Activated B cell treated with CpG ODN at 0.5 μM for 24 hours (primary cell): ENCODE results near the gene PTTG1IP. TPM values are rescaled to one million over a fixed set of nuclear protein-coding genes. Genes with fewer than 3 reads are reported as not detected.
"Not testable (repeated sequence)": the region's sequence is repeated elsewhere in the genome, so short reads cannot be mapped to it uniquely, and the experiment has no call there.

Experiments used
- ATAC-seq: fragments of 200-7000 bp; cut with Tn5 transposase; one replicate; pipeline ENCODE4 v1.10.0; 2021; ENCODE audit warnings: low read depth, mild to moderate bottlenecking, moderate library complexity
- CTCF ChIA-PET: fragments of 350-600 bp; sonication (Branson Sonifier 250); formaldehyde crosslinking; loops from one replicate; lab custom pipeline; 2021; ENCODE audit warnings: antibody characterized with exemption; lab: Charles Lee
- POLR2A ChIA-PET: fragments of 350-600 bp; sonication (Branson Sonifier 250); formaldehyde crosslinking; loops from one replicate; lab custom pipeline; 2021; ENCODE audit warnings: antibody characterized with exemption; lab: Charles Lee
- DNase-seq: peaks from one replicate; pipeline ENCODE4 v3.0.0; 2022
- H3K27ac Mint-ChIP-seq: one replicate; pipeline ENCODE4 v1.8.0; 2020; ENCODE audit warnings: mixed read lengths
- H3K27me3 Mint-ChIP-seq: one replicate; pipeline ENCODE4 v1.8.0; 2021; ENCODE audit warnings: mixed read lengths
- H3K36me3 Mint-ChIP-seq: one replicate; pipeline ENCODE4 v1.8.0; 2021; ENCODE audit warnings: low read depth, mixed read lengths
- H3K4me1 Mint-ChIP-seq: one replicate; pipeline ENCODE4 v1.8.0; 2021; ENCODE audit warnings: mixed read lengths
- H3K4me3 Mint-ChIP-seq: one replicate; pipeline ENCODE4 v1.8.0; 2020; ENCODE audit warnings: mild to moderate bottlenecking, mixed read lengths
- H3K9me3 Mint-ChIP-seq: one replicate; pipeline ENCODE4 v1.8.0; 2020; ENCODE audit warnings: mixed read lengths
- intact Hi-C: fragments of 100-400 bp; cut with micrococcal nuclease; formaldehyde crosslinking; loops from one replicate; pipeline ENCODE4 v1.15.1; 2024
- total RNA-seq: library from RNA; stranded (reverse); gene quantifications from 2 replicates; pipeline ENCODE4 v1.2.3, GENCODE V29; 2022
- TF ChIP-seq, protein P1 (sequence below): fragments of 200-600 bp; IDR thresholded peaks from one replicate; pipeline ENCODE4 v1.8.0; 2022; ENCODE audit warnings: antibody characterized with exemption, mild to moderate bottlenecking

Gene PTTG1IP
- total RNA-seq, 1 donor from 2014 or later, result 36.6 TPM

DNA sequence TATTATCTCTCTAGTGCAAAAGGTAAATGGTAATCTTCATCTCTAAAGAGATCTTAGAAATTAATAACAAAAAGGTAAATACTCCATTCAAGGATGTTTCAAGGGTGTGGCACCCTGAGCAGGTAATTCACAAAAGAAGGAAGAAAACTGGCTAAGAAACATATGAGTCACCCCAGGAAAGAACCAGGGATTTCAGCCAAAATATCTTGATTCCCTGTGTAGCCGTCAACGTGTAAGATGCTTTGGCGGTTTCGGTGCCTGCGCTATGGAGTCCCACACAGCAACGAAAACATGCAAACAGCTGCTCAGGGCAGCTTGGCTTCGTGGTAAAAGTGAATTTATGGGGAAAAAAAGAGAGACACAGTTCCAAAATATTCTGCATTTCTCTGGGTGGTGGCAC is 43.5 kb upstream of the PTTG1IP start:
- H3K27ac Mint-ChIP-seq, result peak overlapping the region; percentile 61
- H3K4me3 Mint-ChIP-seq, result peak overlapping the region; percentile 55
- H3K36me3 Mint-ChIP-seq, result peaks cover 19% of the 10 kb centered on the region
- no peaks in the 10 kb centered on the region for H3K9me3 Mint-ChIP-seq
- ChIA-PET CTCF (interaction anchor here (0.8 to 1.5 kb wide), 4 partner anchors 9 to 24 kb away, joined by 3 to 5 read pairs (median 4); no protein-coding TSS in a partner anchor), POLR2A (interaction anchor here (0.5 to 2.2 kb wide), 5 partner anchors 11 to 614 kb away, joined by 3 to 40 read pairs (median 7); no protein-coding TSS in a partner anchor)
- ATAC-seq (no peak), DNase-seq (no peak)
- H3K4me1 Mint-ChIP-seq, result peaks cover 86% of the 10 kb centered on the region
- TF ChIP-seq, protein P1, sequence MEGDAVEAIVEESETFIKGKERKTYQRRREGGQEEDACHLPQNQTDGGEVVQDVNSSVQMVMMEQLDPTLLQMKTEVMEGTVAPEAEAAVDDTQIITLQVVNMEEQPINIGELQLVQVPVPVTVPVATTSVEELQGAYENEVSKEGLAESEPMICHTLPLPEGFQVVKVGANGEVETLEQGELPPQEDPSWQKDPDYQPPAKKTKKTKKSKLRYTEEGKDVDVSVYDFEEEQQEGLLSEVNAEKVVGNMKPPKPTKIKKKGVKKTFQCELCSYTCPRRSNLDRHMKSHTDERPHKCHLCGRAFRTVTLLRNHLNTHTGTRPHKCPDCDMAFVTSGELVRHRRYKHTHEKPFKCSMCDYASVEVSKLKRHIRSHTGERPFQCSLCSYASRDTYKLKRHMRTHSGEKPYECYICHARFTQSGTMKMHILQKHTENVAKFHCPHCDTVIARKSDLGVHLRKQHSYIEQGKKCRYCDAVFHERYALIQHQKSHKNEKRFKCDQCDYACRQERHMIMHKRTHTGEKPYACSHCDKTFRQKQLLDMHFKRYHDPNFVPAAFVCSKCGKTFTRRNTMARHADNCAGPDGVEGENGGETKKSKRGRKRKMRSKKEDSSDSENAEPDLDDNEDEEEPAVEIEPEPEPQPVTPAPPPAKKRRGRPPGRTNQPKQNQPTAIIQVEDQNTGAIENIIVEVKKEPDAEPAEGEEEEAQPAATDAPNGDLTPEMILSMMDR, result no peak
- no peaks in the 10 kb centered on the region for H3K27me3 Mint-ChIP-seq
- intact Hi-C loops, result no loop called here

DNA sequence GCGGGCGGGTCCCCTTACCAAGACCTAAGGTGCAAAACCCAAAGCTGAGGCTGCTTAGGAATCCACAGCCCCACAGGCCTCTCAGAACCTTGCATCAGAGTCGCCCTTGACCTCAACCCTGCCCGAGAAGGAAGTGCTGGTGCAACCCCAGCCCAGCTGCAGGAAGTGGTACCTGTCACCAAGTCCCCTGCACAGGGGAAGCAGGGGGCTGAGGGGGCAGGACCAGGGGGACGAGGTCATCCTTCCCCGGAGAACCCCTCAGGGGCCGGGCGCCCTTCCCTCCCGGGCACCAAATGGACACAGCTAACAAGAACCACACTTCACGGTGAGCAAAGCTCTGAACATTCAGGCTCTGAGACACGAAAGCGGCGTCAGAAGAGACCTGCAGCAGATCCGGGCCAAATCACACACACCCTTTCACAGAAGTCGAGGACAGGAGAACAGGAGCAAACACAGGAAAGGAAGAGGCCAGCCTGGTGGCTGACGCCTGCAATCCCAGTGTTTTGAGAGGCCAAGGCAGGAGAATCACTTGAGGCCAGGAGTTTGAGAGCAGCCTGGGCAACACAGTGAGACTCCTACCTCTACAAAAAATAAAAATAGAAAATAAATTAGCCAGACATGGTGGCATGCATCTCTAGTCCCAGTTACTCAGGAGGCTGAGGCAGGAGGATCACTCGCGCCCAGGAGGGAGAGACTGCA is 40.8 kb upstream of the PTTG1IP start:
- ATAC-seq (peak; percentile 72), DNase-seq (peak; percentile 47)
- Mint-ChIP-seq H3K4me1 (peaks cover 89% of the 10 kb centered on the region), H3K27ac (peak overlapping the region; percentile 89), H3K27me3 (no peaks in the 10 kb centered on the region), H3K4me3 (peak overlapping the region; percentile 44), H3K9me3 (no peaks in the 10 kb centered on the region), H3K36me3 (peaks cover 19% of the 10 kb centered on the region)
- POLR2A ChIA-PET, result interaction anchor here (0.8 to 5.2 kb wide), 8 partner anchors 11 to 113 kb away, joined by 3 to 63 read pairs (median 6); partner anchors contain the start of genes PTTG1IP, SLX9, SUMO3 and UBE2G2
- CTCF ChIA-PET, result interaction anchor here (0.8 to 2.9 kb wide), 4 partner anchors 13 to 113 kb away, joined by 3 to 14 read pairs (median 5); partner anchors contain the start of gene UBE2G2
- intact Hi-C loops, result loop anchor here (1.0 to 2.0 kb wide), 3 partner anchors 13 to 22 kb away; no protein-coding TSS in a partner anchor
- TF ChIP-seq, protein P1, result no peak

DNA sequence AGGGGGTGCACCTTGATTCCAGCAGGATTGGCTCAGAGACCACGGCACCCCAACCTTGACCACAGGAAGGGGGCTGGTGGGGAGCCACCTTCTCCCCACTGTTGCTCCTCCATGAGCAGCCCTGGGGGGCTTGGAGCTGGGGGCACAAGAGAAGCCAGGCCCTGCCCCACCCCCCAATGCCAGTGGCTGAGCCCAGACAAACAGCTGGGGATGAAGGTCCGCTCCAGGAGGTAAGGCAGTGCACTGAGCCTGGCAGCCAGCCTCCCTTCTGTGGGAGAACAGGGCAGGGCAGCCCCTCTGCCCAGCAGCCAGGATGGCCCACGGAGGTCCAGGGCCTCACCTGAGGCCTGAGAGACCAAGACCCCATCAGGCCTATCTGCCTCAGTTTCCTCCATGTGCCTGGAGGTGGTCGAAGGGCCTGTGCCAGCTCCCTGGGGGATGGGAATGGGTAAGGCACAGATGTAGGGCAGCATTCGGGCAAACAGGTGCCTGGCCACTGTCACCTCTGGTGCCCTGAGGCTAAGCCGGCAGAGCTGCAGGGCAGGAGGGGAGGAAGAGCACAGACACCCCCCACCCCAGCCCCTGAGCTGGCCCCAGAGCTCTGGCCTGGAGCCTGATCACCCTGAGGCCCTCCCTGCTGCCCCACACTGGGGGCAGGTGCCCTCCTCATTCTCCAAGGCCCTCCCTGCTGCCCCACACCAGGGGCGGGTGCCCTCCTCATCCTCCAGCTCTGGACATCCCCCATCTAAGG is 40.1 kb upstream of the PTTG1IP start:
- Mint-ChIP-seq H3K27ac (peak overlapping the region; percentile 89), H3K4me3 (peak overlapping the region; percentile 44), H3K36me3 (peaks cover 26% of the 10 kb centered on the region), H3K27me3 (no peaks in the 10 kb centered on the region), H3K4me1 (peaks cover 92% of the 10 kb centered on the region), H3K9me3 (no peaks in the 10 kb centered on the region)
- ATAC-seq (no peak), DNase-seq (no peak)
- TF ChIP-seq, protein P1, result no peak
- intact Hi-C loops, result loop anchor here (1.0 to 2.0 kb wide), 3 partner anchors 14 to 21 kb away; no protein-coding TSS in a partner anchor
- POLR2A ChIA-PET, result interaction anchor here (1.2 to 5.2 kb wide), 7 partner anchors 12 to 112 kb away, joined by 4 to 63 read pairs (median 6); partner anchors contain the start of genes PTTG1IP, SUMO3 and UBE2G2
- CTCF ChIA-PET, result interaction anchor here (0.8 to 2.9 kb wide), 4 partner anchors 13 to 113 kb away, joined by 3 to 14 read pairs (median 5); partner anchors contain the start of gene UBE2G2

DNA sequence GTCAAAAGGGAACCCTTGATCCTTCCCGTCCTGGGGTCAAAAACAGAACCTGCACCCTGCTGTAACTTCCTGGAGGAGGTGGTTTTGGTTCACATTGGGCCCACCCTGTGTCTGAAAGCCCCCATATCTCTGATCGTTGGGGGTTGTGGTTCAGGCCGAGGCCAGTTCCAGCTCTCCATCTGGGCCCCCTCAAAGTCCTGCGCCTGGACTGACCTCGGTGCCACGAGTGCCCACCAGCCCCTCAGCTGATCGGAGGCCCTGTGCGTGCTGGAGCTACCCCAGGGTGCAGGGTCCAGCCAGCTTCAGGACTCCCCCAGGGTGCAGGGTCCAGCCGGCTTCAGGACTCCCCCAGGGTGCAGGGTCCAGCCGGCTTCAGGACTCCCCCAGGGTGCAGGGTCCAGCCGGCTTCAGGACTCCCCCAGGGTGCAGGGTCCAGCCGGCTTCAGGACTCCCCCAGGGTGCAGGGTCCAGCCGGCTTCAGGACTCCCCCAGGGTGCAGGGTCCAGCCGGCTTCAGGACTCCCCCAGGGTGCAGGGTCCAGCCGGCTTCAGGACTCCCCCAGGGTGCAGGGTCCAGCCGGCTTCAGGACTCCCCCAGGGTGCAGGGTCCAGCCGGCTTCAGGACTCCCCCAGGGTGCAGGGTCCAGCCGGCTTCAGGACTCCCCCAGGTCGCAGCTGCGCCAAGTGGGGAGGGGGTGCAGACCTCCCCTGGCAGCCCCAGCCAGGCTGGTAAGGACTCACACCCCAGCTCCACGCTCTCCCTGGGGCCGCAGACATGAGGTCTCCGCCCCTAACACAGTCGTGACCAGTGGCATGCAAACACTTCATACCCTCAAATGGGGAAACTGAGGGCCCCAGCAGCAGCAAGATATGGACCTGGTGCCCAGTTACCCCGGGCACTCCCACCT is 39.3 kb upstream of the PTTG1IP start:
- intact Hi-C loops, result loop anchor here (1.0 kb wide), 1 partner anchor 8 kb away; the partner anchor contains the start of gene ITGB2
- not testable (repeated sequence) for H3K9me3 Mint-ChIP-seq, DNase-seq, ATAC-seq, H3K27me3 Mint-ChIP-seq
- CTCF ChIA-PET, result interaction anchor here (1.3 to 2.9 kb wide), 4 partner anchors 18 to 112 kb away, joined by 5 to 14 read pairs (median 7); partner anchors contain the start of gene UBE2G2
- peak overlapping the region; percentile 74 for H3K27ac Mint-ChIP-seq
- POLR2A ChIA-PET, result interaction anchor here (1.2 to 5.2 kb wide), 5 partner anchors 8 to 111 kb away, joined by 4 to 63 read pairs (median 6); partner anchors contain the start of genes ITGB2, PTTG1IP and UBE2G2
- peaks cover 92% of the 10 kb centered on the region for H3K4me1 Mint-ChIP-seq
- peaks cover 25% of the 10 kb centered on the region for H3K36me3 Mint-ChIP-seq
- peak overlapping the region; percentile 35 for H3K4me3 Mint-ChIP-seq
